ENCODE data around the gene LRRC4C.

LRRC4C gene

GRCh38 chr11:40746282-40746681 lies 713.2 kb downstream of the LRRC4C start:
- no peak for DNase-seq (ENCODE audit: extremely low read depth in 1 of 2, low read depth in 1 of 2)

- DNase-seq (ENCODE audit: extremely low read depth in 1 of 2, low read depth in 1 of 2): no peak
Measured at GRCh38 chr11:40732132-40732531, 727.3 kb downstream of the LRRC4C start.

GRCh38 chr11:40722179-40722795 lies 737.2 kb downstream of the LRRC4C start:
- no peak for DNase-seq (ENCODE audit: extremely low read depth in 1 of 2, low read depth in 1 of 2)

- no peak for DNase-seq (ENCODE audit: extremely low read depth in 1 of 2, low read depth in 1 of 2)
Measured at GRCh38 chr11:40716344-40717130, 742.9 kb downstream of the LRRC4C start.

- DNase-seq (ENCODE audit: extremely low read depth in 1 of 2, low read depth in 1 of 2): no peak
Measured at GRCh38 chr11:40713083-40713482, 746.4 kb downstream of the LRRC4C start.

GRCh38 chr11:40701027-40701426 lies 758.4 kb downstream of the LRRC4C start:
- no peak for DNase-seq (ENCODE audit: extremely low read depth in 1 of 2, low read depth in 1 of 2)

GRCh38 chr11:40689823-40690222 lies 769.6 kb downstream of the LRRC4C start:
- no peak for DNase-seq (ENCODE audit: extremely low read depth in 1 of 2, low read depth in 1 of 2)

GRCh38 chr11:40688369-40688768 lies 771.1 kb downstream of the LRRC4C start:
- DNase-seq (ENCODE audit: extremely low read depth in 1 of 2, low read depth in 1 of 2): no peak

- DNase-seq (ENCODE audit: extremely low read depth in 1 of 2, low read depth in 1 of 2): no peak
Measured at GRCh38 chr11:40686765-40687164, 772.7 kb downstream of the LRRC4C start.

GRCh38 chr11:40683010-40683409 lies 776.4 kb downstream of the LRRC4C start:
- no peak for DNase-seq (ENCODE audit: extremely low read depth in 1 of 2, low read depth in 1 of 2)

- no peak for DNase-seq (ENCODE audit: extremely low read depth in 1 of 2, low read depth in 1 of 2)
Measured at GRCh38 chr11:40679276-40679675, 780.2 kb downstream of the LRRC4C start.

GRCh38 chr11:40647295-40647694 lies 812.2 kb downstream of the LRRC4C start:
- no peak for DNase-seq (ENCODE audit: extremely low read depth in 1 of 2, low read depth in 1 of 2)

GRCh38 chr11:40642284-40642683 lies 817.2 kb downstream of the LRRC4C start:
- DNase-seq (ENCODE audit: extremely low read depth in 1 of 2, low read depth in 1 of 2): no peak

GRCh38 chr11:40619654-40620053 lies 839.8 kb downstream of the LRRC4C start:
- no peak for DNase-seq (ENCODE audit: extremely low read depth in 1 of 2, low read depth in 1 of 2)

- DNase-seq (ENCODE audit: extremely low read depth in 1 of 2, low read depth in 1 of 2): no peak
Measured at GRCh38 chr11:40606800-40607199, 852.7 kb downstream of the LRRC4C start.

GRCh38 chr11:40602866-40603552 lies 856.4 kb downstream of the LRRC4C start:
- DNase-seq (ENCODE audit: extremely low read depth in 1 of 2, low read depth in 1 of 2): no peak

- no peak for DNase-seq (ENCODE audit: extremely low read depth in 1 of 2, low read depth in 1 of 2)
Measured at GRCh38 chr11:40597546-40598113, 861.8 kb downstream of the LRRC4C start.

GRCh38 chr11:40573254-40573891 lies 886.1 kb downstream of the LRRC4C start:
- DNase-seq (ENCODE audit: extremely low read depth in 1 of 2, low read depth in 1 of 2): no peak

- DNase-seq (ENCODE audit: extremely low read depth in 1 of 2, low read depth in 1 of 2): no peak
Measured at GRCh38 chr11:40569947-40570531, 889.4 kb downstream of the LRRC4C start.

- no peak for DNase-seq (ENCODE audit: extremely low read depth in 1 of 2, low read depth in 1 of 2)
Measured at GRCh38 chr11:40567392-40567791, 892.1 kb downstream of the LRRC4C start.

GRCh38 chr11:40544162-40544561 lies 915.3 kb downstream of the LRRC4C start:
- DNase-seq (ENCODE audit: extremely low read depth in 1 of 2, low read depth in 1 of 2): no peak

All from activated CD8-positive, alpha-beta memory T cell treated with anti-CD3 and anti-CD28 coated beads for 1 hour (primary cell).